GM12878 (cell line): ENCODE measurements around the gene EP300. TPM values are rescaled to one million over a fixed set of nuclear protein-coding genes. Genes with fewer than 3 reads are reported as not detected.

Experiments
- ATAC-seq: fragments of 200-7000 bp; cut with Tn5 transposase; 3 replicates; pipeline ENCODE4 v1.9.1; 2020; ENCODE audit warnings: mild to moderate bottlenecking, moderate library complexity
- BruUV-seq: library from RNA; stranded (reverse); fragments of 400-500 nt; replicated peaks from 2 replicates; lab custom pipeline; 2021; lab: Mats Ljungman, UMichigan
- CTCF ChIA-PET: fragments of 300-600 bp; sonication (Branson Sonifier 250); formaldehyde crosslinking; extraction: SDS; loops from one replicate; lab custom pipeline; 2021; ENCODE audit warnings: inconsistent platforms; lab: Yijun Ruan, JAX
- POLR2A ChIA-PET: fragments of 350-600 bp; formaldehyde crosslinking; extraction: SDS; loops from one replicate; lab custom pipeline; 2021; ENCODE audit warnings: inconsistent platforms; lab: Charles Lee
- RAD21 ChIA-PET: fragments of 300-600 bp; sonication (Branson Sonifier 250); formaldehyde crosslinking; loops from one replicate; lab custom pipeline; 2023; ENCODE audit warnings: antibody characterized with exemption; ENCODE audit not compliant: unreplicated experiment; lab: Charles Lee
- SMC1A ChIA-PET: fragments of 300-600 bp; sonication (Branson Sonifier 250); formaldehyde crosslinking; loops from one replicate; lab custom pipeline; 2023; ENCODE audit not compliant: unreplicated experiment, uncharacterized antibody; lab: Charles Lee
- DNase-seq: peaks from one replicate; pipeline ENCODE4 v3.0.0-alpha.2; 2011; ENCODE audit warnings: low read depth, low spot score
- FAIRE-seq: peaks from 3 replicates; lab custom pipeline; 2011; peaks lifted over from hg19 to GRCh38; lab: Jason Lieb, UNC
- H2AFZ ChIP-seq: 2 replicates; pipeline ENCODE4 v1.6.0; 2011; ENCODE audit warnings: low read depth, low read length, control low read depth; ENCODE audit not compliant: control insufficient read depth
- H3K27ac ChIP-seq: 2 replicates; pipeline ENCODE4 v1.5.1; 2011; ENCODE audit warnings: control low read depth; ENCODE audit not compliant: control insufficient read depth, insufficient read depth
- H3K27me3 ChIP-seq, 2 experiments: replicated peaks in 1 of 2; 2 replicates each; pipeline versions ENCODE4 v1.6.0 to v1.6.1; 2011; ENCODE audit warnings: low read length in 1 of 2; ENCODE audit not compliant: control insufficient read depth in 2 of 2, insufficient read depth in 2 of 2
- H3K36me3 ChIP-seq, 2 experiments: 2 replicates each; pipeline ENCODE4 v1.5.1; 2011; ENCODE audit warnings: low read length in 1 of 2; ENCODE audit not compliant: control insufficient read depth in 2 of 2, insufficient read depth in 2 of 2
- H3K4me1 ChIP-seq: 2 replicates; pipeline ENCODE4 v1.6.1; 2011; ENCODE audit warnings: mild to moderate bottlenecking, low read length, moderate library complexity, mixed read lengths; ENCODE audit not compliant: control insufficient read depth, insufficient read depth
- H3K4me2 ChIP-seq: 2 replicates; pipeline ENCODE4 v1.6.0; 2011; ENCODE audit warnings: control low read depth; ENCODE audit not compliant: control insufficient read depth, insufficient read depth
- H3K4me3 ChIP-seq: fragments of 200-600 bp; sonication (generic); 2 replicates; pipeline ENCODE4 v1.5.1; 2016
- H3K79me2 ChIP-seq: 2 replicates; pipeline ENCODE4 v1.6.0; 2011; ENCODE audit warnings: low read length; ENCODE audit not compliant: control insufficient read depth, insufficient read depth
- H3K9ac ChIP-seq: 2 replicates; pipeline ENCODE4 v1.8.0; 2011; ENCODE audit warnings: low read length, control low read depth, mixed read lengths; ENCODE audit not compliant: control insufficient read depth, insufficient read depth
- H3K9me3 ChIP-seq: replicated peaks from 3 replicates; pipeline ENCODE4 v1.5.1; 2011; ENCODE audit warnings: mild to moderate bottlenecking, low read length; ENCODE audit not compliant: control insufficient read depth, insufficient read depth
- H4K20me1 ChIP-seq: 2 replicates; pipeline ENCODE4 v1.6.0; 2011; ENCODE audit not compliant: control insufficient read depth, insufficient read depth
- REST ChIP-seq: IDR thresholded peaks from 2 replicates; pipeline ENCODE4 v1.6.1; 2012; ENCODE audit warnings: mild to moderate bottlenecking, low read depth, low read length
- WGBS: methylation state at CpG from one replicate; pipeline ENCODE4 v1.1.6; 2016; ENCODE audit warnings: low lambda C conversion rate; ENCODE audit not compliant: insufficient replicate concordance, insufficient coverage; ENCODE audit errors: missing lambda C conversion rate; 5-methylcytosine and 5-hydroxymethylcytosine counted together
- in situ Hi-C: fragments of 300-500 bp; cut with MboI; formaldehyde crosslinking; loops from 9 replicates; pipeline ENCODE4 v1.14.3; 2018; ENCODE audit warnings: mixed read lengths
- intact Hi-C: fragments of 100-400 bp; cut with micrococcal nuclease; formaldehyde crosslinking; loops from one replicate; pipeline ENCODE4 v1.14.2; 2022; ENCODE audit not compliant: unreplicated experiment
- polyA plus RNA-seq, 11 experiments: library from polyadenylated mRNA; depleted of rRNA in 4 of 11; unstranded in 6 of 11; stranded (reverse) in 5 of 11; fragments of >200 nt; fragmentation: Nextera tagmentation in 4 of 11; fragmentation: Illumina TruSeq in 1 of 11; extraction: Ambion mirVana in 4 of 11; extraction: Trizol in 1 of 11; gene quantifications; 1 replicate in 1 of 11; 2 replicates in 10 of 11; pipeline versions ENCODE4 v1.2.1 to v1.2.3, GENCODE V29; 2011 to 2016; ENCODE audit warnings: inconsistent platforms in 2 of 11, missing spikeins in 2 of 11, low read depth in 1 of 11
- total RNA-seq, 4 experiments: library from RNA; depleted of rRNA in 3 of 4; stranded (reverse); fragments of >200 nt in 3 of 4; fragmentation: Illumina TruSeq in 1 of 4; extraction: Trizol in 1 of 4; gene quantifications; 2 replicates each; pipeline versions ENCODE4 v1.2.1 to v1.2.3, GENCODE V29; 2013 to 2021

The EP300 gene
- total and polyA plus RNA-seq, 10 of the 15 experiments (the other 5 are each of a cell fraction or from before 2014, with no cell fraction given), result 5.5 to 48.5 (median 23.6) TPM

GRCh38 chr22:41226723-41227655 is 134.6 kb downstream of the EP300 start:
- TF ChIP-seq REST, result no peak

More at GRCh38 chr22:41226723-41227655, 134.6 kb downstream of the EP300 start:
- POLR2A ChIA-PET, result no interaction called here
- FAIRE-seq, result no peak
- Histone ChIP-seq H3K27ac (no peak overlapping the region), H3K9ac (no peak overlapping the region), H3K36me3 (peaks cover 2 to 21% of the 10 kb centered on the region in 2 experiments), H3K4me2 (no peak overlapping the region), H3K27me3 (no peaks in the 10 kb centered on the region), H3K9me3 (no peaks in the 10 kb centered on the region), H3K4me1 (no peaks in the 10 kb centered on the region), H4K20me1 (no peaks in the 10 kb centered on the region), H3K4me3 (no peak overlapping the region), H2AFZ (no peak overlapping the region), H3K79me2 (no peaks in the 10 kb centered on the region)
- RAD21 ChIA-PET, result no interaction called here
- SMC1A ChIA-PET, result no interaction called here
- no TSS peak for BruUV-seq
- CTCF ChIA-PET, result interaction anchor here (0.7 kb wide), 1 partner anchor 328 kb away, joined by 3 read pairs; no protein-coding TSS in a partner anchor
- intact Hi-C loops, result no loop called here
- DNase-seq, result no peak
- in situ Hi-C loops, result no loop called here
- no peak for ATAC-seq
- WGBS, result 93% methylated on average over 24 of the region's 26 CpGs
